B cell (primary cell): ENCODE measurements around the gene ANAPC10. TPM values are rescaled to one million over a fixed set of nuclear protein-coding genes. Genes with fewer than 3 reads are reported as not detected.

Experiments
- ATAC-seq: fragments of 200-7000 bp; cut with Tn5 transposase; one replicate; pipeline ENCODE4 v1.10.0; 2021; ENCODE audit warnings: low read depth, mild to moderate bottlenecking, moderate number of reproducible peaks, moderate library complexity
- CTCF ChIA-PET: fragments of 350-600 bp; sonication (Branson Sonifier 250); formaldehyde crosslinking; loops from one replicate; lab custom pipeline; 2021; ENCODE audit warnings: antibody characterized with exemption, inconsistent platforms; lab: Charles Lee
- POLR2A ChIA-PET: fragments of 350-600 bp; sonication (Branson Sonifier 250); formaldehyde crosslinking; loops from one replicate; lab custom pipeline; 2021; ENCODE audit warnings: antibody characterized with exemption; lab: Charles Lee
- DNase-seq: peaks from one replicate; pipeline ENCODE4 v3.0.0; 2013
- H2AFZ ChIP-seq: 2 replicates; pipeline ENCODE4 v1.6.1; 2012; ENCODE audit warnings: mild to moderate bottlenecking, low read depth, low read length; ENCODE audit not compliant: insufficient read depth, poor library complexity, severe bottlenecking
- H3K27ac ChIP-seq, 2 donors: 1 replicate in 1 of 2; 2 replicates in 1 of 2; pipeline ENCODE4 v1.5.1; 2012 to 2013; ENCODE audit warnings: low read length in 2 of 2, mild to moderate bottlenecking in 2 of 2, moderate library complexity in 1 of 2
- H3K27me3 ChIP-seq, 4 experiments: fragments of 200-600 bp in 1 of 4; sonication (generic) in 1 of 4; replicated peaks in 1 of 4; 1 replicate in 2 of 4; 2 replicates in 2 of 4; pipeline versions ENCODE4 v1.6.1 to v1.7.0; 2013 to 2016; ENCODE audit warnings: low read length in 3 of 4, mild to moderate bottlenecking in 2 of 4, mixed read lengths in 1 of 4, moderate library complexity in 1 of 4; ENCODE audit not compliant: insufficient read depth in 4 of 4, control insufficient read depth in 3 of 4; ENCODE audit errors: control extremely low read depth in 1 of 4
- H3K36me3 ChIP-seq, 2 experiments: replicated peaks in 1 of 2; 1 replicate in 1 of 2; 2 replicates in 1 of 2; pipeline versions ENCODE4 v1.6.1 to v1.7.1; 2013; ENCODE audit warnings: low read length in 1 of 2; ENCODE audit not compliant: insufficient read depth in 2 of 2, control insufficient read depth in 1 of 2; ENCODE audit errors: control extremely low read depth in 1 of 2, extremely low read depth in 1 of 2
- H3K4me1 ChIP-seq, 2 donors: fragments of 200-600 bp in 1 of 2; sonication (generic) in 1 of 2; 1 replicate in 1 of 2; 2 replicates in 1 of 2; pipeline versions ENCODE4 v1.5.1 to v1.6.1; 2013 to 2017; ENCODE audit warnings: low read length in 2 of 2; ENCODE audit not compliant: control insufficient read depth in 2 of 2, insufficient read depth in 2 of 2
- H3K4me2 ChIP-seq: replicated peaks from 2 replicates; pipeline ENCODE3; 2012; ENCODE audit warnings: mild to moderate bottlenecking, low read depth, low read length; ENCODE audit not compliant: poor library complexity, severe bottlenecking
- H3K4me3 ChIP-seq, 5 experiments: fragments of 200-600 bp in 1 of 5; sonication (generic) in 1 of 5; 1 replicate in 3 of 5; 2 replicates in 2 of 5; pipeline versions ENCODE4 v1.5.1 to v1.7.0; 2011 to 2016; ENCODE audit warnings: low read length in 4 of 5, mild to moderate bottlenecking in 4 of 5, low read depth in 2 of 5, control low read depth in 1 of 5, moderate library complexity in 1 of 5; ENCODE audit not compliant: insufficient read depth in 1 of 5; ENCODE audit errors: control extremely low read depth in 1 of 5, extremely low read depth in 1 of 5
- H3K79me2 ChIP-seq: fragments of 200-600 bp; sonication (generic); one replicate; pipeline ENCODE4 v1.6.0; 2016; ENCODE audit warnings: low read length; ENCODE audit not compliant: control insufficient read depth, insufficient read depth
- H3K9ac ChIP-seq: fragments of 200-600 bp; sonication (generic); 2 replicates; pipeline ENCODE4 v1.6.1; 2017; ENCODE audit warnings: mild to moderate bottlenecking, low read length, moderate library complexity
- H3K9me3 ChIP-seq, 3 donors: one replicate each; pipeline versions ENCODE4 v1.6.1 to v1.7.1; 2013; ENCODE audit warnings: low read length in 2 of 3; ENCODE audit not compliant: control insufficient read depth in 2 of 3, insufficient read depth in 1 of 3; ENCODE audit errors: control extremely low read depth in 1 of 3
- H4K20me1 ChIP-seq: 2 replicates; pipeline ENCODE4 v1.6.0; 2012; ENCODE audit warnings: mild to moderate bottlenecking, low read length; ENCODE audit not compliant: insufficient read depth, control insufficient read depth, poor library complexity, severe bottlenecking
- H3K27ac Mint-ChIP-seq: one replicate; pipeline ENCODE4 v1.8.0; 2021; ENCODE audit warnings: mixed read lengths
- H3K27me3 Mint-ChIP-seq: one replicate; pipeline ENCODE4 v1.8.0; 2021; ENCODE audit warnings: mixed read lengths
- H3K4me1 Mint-ChIP-seq: one replicate; pipeline ENCODE4 v1.8.0; 2021; ENCODE audit warnings: mixed read lengths
- H3K4me3 Mint-ChIP-seq: one replicate; pipeline ENCODE4 v1.8.0; 2021; ENCODE audit warnings: mixed read lengths
- H3K9me3 Mint-ChIP-seq: one replicate; pipeline ENCODE4 v1.8.0; 2022; ENCODE audit warnings: mixed read lengths; ENCODE audit not compliant: insufficient read depth
- EZH2 ChIP-seq: IDR thresholded peaks from 2 replicates; pipeline ENCODE4 v1.6.1; 2012; ENCODE audit warnings: borderline replicate concordance, low read depth, mild to moderate bottlenecking, moderate library complexity, low read length; ENCODE audit not compliant: insufficient read depth, poor library complexity, severe bottlenecking
- WGBS: methylation state at CpG from one replicate; pipeline ENCODE4 v1.1.5; 2013; ENCODE audit warnings: missing lambda C conversion rate; ENCODE audit not compliant: insufficient coverage; 5-methylcytosine and 5-hydroxymethylcytosine counted together
- intact Hi-C: fragments of 100-400 bp; cut with micrococcal nuclease; formaldehyde crosslinking; loops from one replicate; pipeline ENCODE4 v1.10.0; 2022
- polyA plus RNA-seq: library from polyadenylated mRNA; depleted of rRNA; stranded (reverse); fragments of >200 nt; gene quantifications from 2 replicates; pipeline ENCODE4 v1.2.3, GENCODE V29; 2012
- total RNA-seq, 2 donors: library from RNA; stranded (reverse); fragments of 120-200 nt in 1 of 2; gene quantifications; 1 replicate in 1 of 2; 2 replicates in 1 of 2; pipeline versions ENCODE4 v1.2.3 to v1.2.4, GENCODE V29; 2013 to 2022
- TF ChIP-seq, protein P1 (sequence below): fragments of 200-600 bp; IDR thresholded peaks from one replicate; pipeline ENCODE4 v1.8.0; 2022; ENCODE audit warnings: antibody characterized with exemption, mild to moderate bottlenecking

ANAPC10 gene
- total and polyA plus RNA-seq, 2 donors (not counting 1 experiment from before 2014, with no cell fraction given), result 17.4 to 18.9 TPM

DNA sequence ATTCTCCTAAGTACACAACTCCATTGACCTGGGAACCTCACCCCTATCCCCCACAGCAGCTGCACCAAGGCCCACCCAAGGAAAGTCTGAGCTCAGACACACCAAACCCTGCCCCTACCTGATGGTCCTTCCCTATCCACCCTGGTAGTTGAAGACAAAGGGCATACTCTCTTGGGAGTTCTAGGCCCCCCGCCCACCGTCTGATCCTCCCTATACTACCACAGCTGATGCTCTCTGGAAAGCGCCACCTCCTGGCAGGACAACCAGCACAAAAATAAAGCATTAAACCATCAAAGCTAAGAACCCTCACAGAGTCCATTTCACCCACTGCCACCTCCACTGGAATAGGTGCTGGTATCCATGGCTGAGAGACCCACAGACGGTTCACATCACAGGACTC, 83.6 kb downstream of the ANAPC10 start:
- ChIA-PET POLR2A (no interaction called here), CTCF (no interaction called here)
- Histone ChIP-seq H3K27me3 (no peaks in the 10 kb centered on the region), H4K20me1 (no peaks in the 10 kb centered on the region), H3K36me3 (no peaks in the 10 kb centered on the region), H3K4me2 (no peak overlapping the region), H2AFZ (no peak overlapping the region), H3K4me3 (no peak overlapping the region), H3K27ac (no peak overlapping the region), H3K9me3 (peaks cover 0 to 6% (median 0%) of the 10 kb centered on the region in 3 donors), H3K4me1 (peaks cover 0 to 2% of the 10 kb centered on the region in 2 donors), H3K79me2 (no peaks in the 10 kb centered on the region), H3K9ac (no peak overlapping the region)
- intact Hi-C loops, result no loop called here
- DNase-seq (no peak), ATAC-seq (no peak)
- H3K9me3 Mint-ChIP-seq, result peaks cover 2% of the 10 kb centered on the region
- no peak overlapping the region for H3K4me3 Mint-ChIP-seq
- WGBS, result 80% methylated on average over 4 of the region's 4 CpGs
- H3K4me1 Mint-ChIP-seq, result peaks cover 14% of the 10 kb centered on the region
- TF ChIP-seq EZH2, result no peak
- TF ChIP-seq, protein P1, sequence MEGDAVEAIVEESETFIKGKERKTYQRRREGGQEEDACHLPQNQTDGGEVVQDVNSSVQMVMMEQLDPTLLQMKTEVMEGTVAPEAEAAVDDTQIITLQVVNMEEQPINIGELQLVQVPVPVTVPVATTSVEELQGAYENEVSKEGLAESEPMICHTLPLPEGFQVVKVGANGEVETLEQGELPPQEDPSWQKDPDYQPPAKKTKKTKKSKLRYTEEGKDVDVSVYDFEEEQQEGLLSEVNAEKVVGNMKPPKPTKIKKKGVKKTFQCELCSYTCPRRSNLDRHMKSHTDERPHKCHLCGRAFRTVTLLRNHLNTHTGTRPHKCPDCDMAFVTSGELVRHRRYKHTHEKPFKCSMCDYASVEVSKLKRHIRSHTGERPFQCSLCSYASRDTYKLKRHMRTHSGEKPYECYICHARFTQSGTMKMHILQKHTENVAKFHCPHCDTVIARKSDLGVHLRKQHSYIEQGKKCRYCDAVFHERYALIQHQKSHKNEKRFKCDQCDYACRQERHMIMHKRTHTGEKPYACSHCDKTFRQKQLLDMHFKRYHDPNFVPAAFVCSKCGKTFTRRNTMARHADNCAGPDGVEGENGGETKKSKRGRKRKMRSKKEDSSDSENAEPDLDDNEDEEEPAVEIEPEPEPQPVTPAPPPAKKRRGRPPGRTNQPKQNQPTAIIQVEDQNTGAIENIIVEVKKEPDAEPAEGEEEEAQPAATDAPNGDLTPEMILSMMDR, result no peak
- no peaks in the 10 kb centered on the region for H3K27me3 Mint-ChIP-seq
- no peak overlapping the region for H3K27ac Mint-ChIP-seq

DNA sequence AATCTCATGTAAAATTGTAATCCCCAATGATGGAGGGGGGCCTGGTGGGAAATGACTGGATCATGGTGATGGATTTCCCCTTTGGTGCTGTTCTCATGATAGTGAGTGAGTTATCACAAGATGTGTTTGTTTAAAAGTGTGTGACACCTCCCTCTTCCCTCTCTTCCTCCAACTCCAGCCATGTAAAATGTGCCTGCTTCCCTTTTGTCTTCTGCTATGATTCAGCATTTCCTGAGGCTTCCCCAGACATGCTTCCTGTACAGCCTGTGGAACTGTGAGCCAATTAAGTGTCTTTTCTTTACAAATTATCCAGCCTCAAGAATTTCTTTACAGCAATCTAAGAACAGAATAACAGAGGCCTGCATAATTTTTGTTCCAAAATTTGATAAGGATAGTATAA, 85.2 kb downstream of the ANAPC10 start:
- Histone ChIP-seq H3K4me3 (no peak overlapping the region), H3K79me2 (no peaks in the 10 kb centered on the region), H3K4me2 (no peak overlapping the region), H4K20me1 (no peaks in the 10 kb centered on the region), H3K27ac (no peak overlapping the region), H2AFZ (no peak overlapping the region), H3K4me1 (no peaks in the 10 kb centered on the region), H3K36me3 (no peaks in the 10 kb centered on the region), H3K9ac (no peak overlapping the region), H3K9me3 (peaks cover 0 to 3% (median 0%) of the 10 kb centered on the region in 3 donors), H3K27me3 (no peaks in the 10 kb centered on the region)
- ATAC-seq, result no peak
- Mint-ChIP-seq H3K27ac (no peak overlapping the region), H3K4me1 (peaks cover 19% of the 10 kb centered on the region), H3K4me3 (no peak overlapping the region), H3K27me3 (no peaks in the 10 kb centered on the region), H3K9me3 (peaks cover 2% of the 10 kb centered on the region)
- no peak for DNase-seq
- ChIA-PET POLR2A (no interaction called here), CTCF (no interaction called here)
- TF ChIP-seq, protein P1, result no peak
- TF ChIP-seq EZH2, result no peak
- intact Hi-C loops, result no loop called here
